Measurements from ENCODE around the gene LAMA2. TPM values are rescaled to one million over a fixed set of nuclear protein-coding genes. Genes with fewer than 3 reads are reported as not detected.

The LAMA2 gene
- total and polyA plus RNA-seq, 2 of the 13 experiments (the other 11 are each of a cell fraction or from before 2014, with no cell fraction given): 0.11 to 0.28 TPM

DNA sequence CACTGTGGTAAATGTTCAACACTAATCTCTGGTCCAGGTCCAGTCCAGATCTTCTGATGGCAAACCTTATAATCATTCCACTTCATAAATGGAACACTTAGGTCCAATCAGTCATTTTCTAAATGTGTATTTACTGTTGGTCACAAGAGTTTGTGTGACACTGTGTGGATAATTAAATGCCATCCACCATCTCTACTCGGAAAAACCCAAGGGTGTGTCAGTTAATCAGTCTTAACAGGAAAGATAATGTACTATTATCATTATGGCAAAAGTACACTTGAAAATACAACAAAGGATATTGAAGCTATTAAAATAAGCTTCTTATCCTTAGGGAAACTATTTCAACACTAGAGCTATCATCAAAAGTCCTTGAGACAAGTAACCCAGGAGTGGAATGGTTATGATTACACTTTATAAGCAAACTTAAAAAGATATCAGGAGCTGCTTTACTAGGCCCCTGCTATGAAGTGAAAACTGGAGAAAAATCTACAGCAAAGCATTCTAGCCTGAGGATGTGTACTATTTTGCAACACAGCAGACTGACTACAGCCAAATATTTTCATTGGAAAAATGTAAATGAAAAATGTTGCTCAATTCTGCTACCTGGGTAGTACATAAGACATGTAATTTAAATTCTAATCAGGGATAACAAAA lies 227.9 kb downstream of the LAMA2 start:
- TF ChIP-seq TMF1 (CRISPR knock-in tag; IDR thresholded peaks at IDR 0.05; ENCODE audit: low read depth) (no peak), NR2F6 (IDR thresholded peaks at IDR 0.05) (no peak), NR2F6 (CRISPR knock-in tag; IDR thresholded peaks at IDR 0.05) (no peak), HOXD1 (CRISPR knock-in tag; IDR thresholded peaks at IDR 0.05) (no peak), CHD4 (IDR thresholded peaks at IDR 0.05; ENCODE audit: borderline replicate concordance, low read length) (no peak)
- TF ChIP-seq, protein P1, sequence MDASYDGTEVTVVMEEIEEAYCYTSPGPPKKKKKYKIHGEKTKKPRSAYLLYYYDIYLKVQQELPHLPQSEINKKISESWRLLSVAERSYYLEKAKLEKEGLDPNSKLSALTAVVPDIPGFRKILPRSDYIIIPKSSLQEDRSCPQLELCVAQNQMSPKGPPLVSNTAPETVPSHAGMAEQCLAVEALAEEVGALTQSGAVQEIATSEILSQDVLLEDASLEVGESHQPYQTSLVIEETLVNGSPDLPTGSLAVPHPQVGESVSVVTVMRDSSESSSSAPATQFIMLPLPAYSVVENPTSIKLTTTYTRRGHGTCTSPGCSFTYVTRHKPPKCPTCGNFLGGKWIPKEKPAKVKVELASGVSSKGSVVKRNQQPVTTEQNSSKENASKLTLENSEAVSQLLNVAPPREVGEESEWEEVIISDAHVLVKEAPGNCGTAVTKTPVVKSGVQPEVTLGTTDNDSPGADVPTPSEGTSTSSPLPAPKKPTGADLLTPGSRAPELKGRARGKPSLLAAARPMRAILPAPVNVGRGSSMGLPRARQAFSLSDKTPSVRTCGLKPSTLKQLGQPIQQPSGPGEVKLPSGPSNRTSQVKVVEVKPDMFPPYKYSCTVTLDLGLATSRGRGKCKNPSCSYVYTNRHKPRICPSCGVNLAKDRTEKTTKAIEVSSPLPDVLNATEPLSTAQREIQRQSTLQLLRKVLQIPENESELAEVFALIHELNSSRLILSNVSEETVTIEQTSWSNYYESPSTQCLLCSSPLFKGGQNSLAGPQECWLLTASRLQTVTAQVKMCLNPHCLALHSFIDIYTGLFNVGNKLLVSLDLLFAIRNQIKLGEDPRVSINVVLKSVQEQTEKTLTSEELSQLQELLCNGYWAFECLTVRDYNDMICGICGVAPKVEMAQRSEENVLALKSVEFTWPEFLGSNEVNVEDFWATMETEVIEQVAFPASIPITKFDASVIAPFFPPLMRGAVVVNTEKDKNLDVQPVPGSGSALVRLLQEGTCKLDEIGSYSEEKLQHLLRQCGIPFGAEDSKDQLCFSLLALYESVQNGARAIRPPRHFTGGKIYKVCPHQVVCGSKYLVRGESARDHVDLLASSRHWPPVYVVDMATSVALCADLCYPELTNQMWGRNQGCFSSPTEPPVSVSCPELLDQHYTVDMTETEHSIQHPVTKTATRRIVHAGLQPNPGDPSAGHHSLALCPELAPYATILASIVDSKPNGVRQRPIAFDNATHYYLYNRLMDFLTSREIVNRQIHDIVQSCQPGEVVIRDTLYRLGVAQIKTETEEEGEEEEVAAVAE (CRISPR knock-in tag; IDR thresholded peaks at IDR 0.05; ENCODE audit: borderline replicate concordance): no peak
- TF ChIP-seq, protein P2, sequence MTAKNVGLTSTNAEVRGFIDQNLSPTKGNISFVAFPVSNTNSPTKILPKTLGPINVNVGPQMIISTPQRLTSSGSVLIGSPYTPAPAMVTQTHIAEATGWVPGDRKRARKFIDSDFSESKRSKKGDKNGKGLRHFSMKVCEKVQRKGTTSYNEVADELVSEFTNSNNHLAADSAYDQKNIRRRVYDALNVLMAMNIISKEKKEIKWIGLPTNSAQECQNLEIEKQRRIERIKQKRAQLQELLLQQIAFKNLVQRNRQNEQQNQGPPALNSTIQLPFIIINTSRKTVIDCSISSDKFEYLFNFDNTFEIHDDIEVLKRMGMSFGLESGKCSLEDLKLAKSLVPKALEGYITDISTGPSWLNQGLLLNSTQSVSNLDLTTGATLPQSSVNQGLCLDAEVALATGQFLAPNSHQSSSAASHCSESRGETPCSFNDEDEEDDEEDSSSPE (CRISPR knock-in tag; IDR thresholded peaks at IDR 0.05): no peak
- ATAC-seq: no peak
- FAIRE-seq: no peak
- H3K4me3 ChIP-seq (replicated peaks in 1 of 3; ENCODE audit: insufficient read depth in 1 of 3, low read depth in 2 of 3, low read length in 3 of 3): no peak overlapping the region
- no peak overlapping the region for H3K27ac ChIP-seq (ENCODE audit: extremely low read length, insufficient read depth, low read length)
- no peaks in the 10 kb centered on the region for H4K20me1 ChIP-seq (ENCODE audit: insufficient read depth, low read length)
- CTCF ChIA-PET (ENCODE audit: low intra/inter-chr PET ratio, low total read pairs): no interaction called here
- no peaks in the 10 kb centered on the region for H3K4me1 ChIP-seq (ENCODE audit: insufficient read depth, low read length)
- no peaks in the 10 kb centered on the region for H3K79me2 ChIP-seq (ENCODE audit: insufficient read depth, low read length)
- 0% methylated on average over 1 of the region's 1 CpG for WGBS (ENCODE audit: low lambda C conversion rate)
- BruUV-seq (replicated peaks): no TSS peak
- H3K36me3 ChIP-seq (replicated peaks in 1 of 2; ENCODE audit: control insufficient read depth in 1 of 2, insufficient read depth in 2 of 2, low read length in 2 of 2): no peaks in the 10 kb centered on the region
- DNase-seq (ENCODE audit: low spot score): no peak
- intact Hi-C loops (cut with micrococcal nuclease; ENCODE audit: unreplicated experiment): no loop called here
- H3K27me3 ChIP-seq (ENCODE audit: control insufficient read depth in 1 of 2, insufficient read depth in 2 of 2, low read length in 2 of 2): no peaks in the 10 kb centered on the region
- H2AFZ ChIP-seq (ENCODE audit: low read length): no peak overlapping the region
- no peak overlapping the region for H3K9ac ChIP-seq (ENCODE audit: insufficient read depth, low read depth, low read length)
- POLR2A ChIA-PET: no interaction called here
- no peak overlapping the region for H3K4me2 ChIP-seq (ENCODE audit: low read depth, low read length)
- H3K9me3 ChIP-seq (ENCODE audit: low read length): no peaks in the 10 kb centered on the region
- in situ Hi-C loops (cut with HindIII; ENCODE audit: extremely low pct_ligation_motif_present, low pct_unique_long_range_greater_than_20kb): no loop called here

All from HepG2 (cell line).